Subcutaneous adipose tissue (tissue), 4 donors: ENCODE results near the gene MRNIP. TPM values are rescaled to one million over a fixed set of nuclear protein-coding genes. Genes with fewer than 3 reads are reported as not detected.

Source experiments
- CTCF ChIP-seq: fragments of 450-650 bp; IDR thresholded peaks from one replicate; pipeline ENCODE4 v1.5.1; 2016; ENCODE audit warnings: low read depth, mild to moderate bottlenecking, control low read depth, antibody characterized with exemption, moderate library complexity
- total RNA-seq, 4 donors: library from RNA; depleted of rRNA; stranded (reverse); fragments of >200 nt; gene quantifications; one replicate each; pipeline ENCODE4 v1.1.0, GENCODE V29; 2016

MRNIP gene
- total RNA-seq, 4 donors from 2014 or later, result 14.5 to 46.0 (median 31.0) TPM

DNA sequence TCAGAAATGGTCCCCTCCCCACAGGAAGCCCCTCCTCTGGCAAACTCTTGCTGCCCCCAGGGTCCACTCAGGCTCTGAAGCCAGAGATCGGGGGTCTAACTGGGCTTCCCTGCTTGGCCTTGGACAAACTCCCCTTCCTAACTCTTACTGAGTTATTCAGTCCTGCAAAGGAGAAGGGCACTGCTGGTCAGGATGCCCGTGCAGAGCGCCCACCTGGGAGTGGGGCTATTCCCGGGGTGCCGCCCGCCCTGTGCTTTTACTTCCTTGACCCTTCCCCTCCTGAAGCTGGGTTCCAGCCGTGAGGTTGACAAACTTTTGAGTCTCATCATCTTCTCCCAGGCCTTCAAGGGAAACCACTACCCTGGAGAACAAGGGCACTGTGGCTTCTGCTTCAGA, 44.1 kb upstream of the MRNIP start:
- no peak for TF ChIP-seq CTCF

DNA sequence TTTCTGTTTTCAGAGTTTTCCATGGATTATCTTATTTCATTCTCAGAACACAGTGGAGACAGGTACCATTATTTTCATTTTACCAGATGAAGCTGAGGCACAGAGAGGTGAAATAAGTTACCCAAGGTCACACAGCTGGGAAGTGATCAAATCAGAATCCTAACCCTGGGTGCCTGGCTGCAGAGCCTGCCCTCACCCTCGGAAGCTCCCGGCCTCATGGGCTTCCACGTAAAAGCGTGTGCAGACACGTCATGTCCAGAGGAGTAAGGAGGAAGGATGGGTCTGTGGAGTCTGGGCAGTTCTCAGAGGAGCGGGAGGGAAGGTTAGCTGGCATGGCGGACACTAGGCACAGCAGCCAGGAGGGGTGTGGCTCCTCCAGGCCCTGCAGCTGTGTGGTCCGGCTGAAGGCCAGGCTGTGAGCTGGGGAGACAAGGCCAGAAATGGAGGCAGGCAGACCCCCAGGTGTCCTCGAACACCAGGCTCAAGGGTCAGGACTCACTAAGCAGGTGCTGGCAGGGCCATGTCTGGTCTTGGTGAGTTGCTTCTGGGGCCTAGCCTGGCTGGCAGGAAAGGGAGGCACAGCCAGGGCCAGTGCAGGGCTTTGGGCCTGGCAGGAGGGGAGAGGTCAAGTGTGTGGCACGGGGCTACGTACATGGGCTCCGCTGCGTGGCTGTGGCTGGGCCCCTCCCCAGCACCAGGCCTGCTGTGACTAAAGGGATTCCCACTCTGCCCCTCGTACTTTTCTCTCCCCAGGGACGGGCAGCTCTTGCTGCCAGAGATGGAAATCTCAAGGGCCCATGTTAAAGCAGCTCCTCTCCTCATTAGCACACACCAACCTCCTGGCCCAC, 43.5 kb upstream of the MRNIP start:
- no peak for TF ChIP-seq CTCF

- no peak for TF ChIP-seq CTCF
These were observed 42.8 kb upstream of the MRNIP start for GRCh38 chr5:179901462-179901861.

DNA sequence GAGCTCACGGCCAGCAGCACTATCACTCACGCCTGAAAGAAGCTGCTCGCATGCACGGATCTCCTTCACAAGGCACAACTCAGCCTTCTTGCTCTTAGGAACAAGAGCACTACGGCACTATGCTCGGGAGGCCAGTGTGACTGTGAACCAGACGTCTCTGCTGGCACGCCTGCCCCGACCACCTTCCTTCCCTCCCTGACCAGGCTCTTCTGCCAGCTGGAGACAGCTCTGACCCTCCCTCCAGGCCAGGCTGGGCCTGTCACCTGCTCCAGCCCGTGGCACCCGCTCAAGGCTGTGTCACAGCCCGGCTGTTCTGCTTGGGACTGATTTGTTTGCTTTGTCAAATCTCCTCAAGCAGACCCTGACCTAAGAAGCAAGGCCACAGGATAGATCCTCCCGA, 42.1 kb upstream of the MRNIP start:
- TF ChIP-seq CTCF, result no peak

- TF ChIP-seq CTCF, result no peak
These were observed 41.6 kb upstream of the MRNIP start for GRCh38 chr5:179900206-179900605.

DNA sequence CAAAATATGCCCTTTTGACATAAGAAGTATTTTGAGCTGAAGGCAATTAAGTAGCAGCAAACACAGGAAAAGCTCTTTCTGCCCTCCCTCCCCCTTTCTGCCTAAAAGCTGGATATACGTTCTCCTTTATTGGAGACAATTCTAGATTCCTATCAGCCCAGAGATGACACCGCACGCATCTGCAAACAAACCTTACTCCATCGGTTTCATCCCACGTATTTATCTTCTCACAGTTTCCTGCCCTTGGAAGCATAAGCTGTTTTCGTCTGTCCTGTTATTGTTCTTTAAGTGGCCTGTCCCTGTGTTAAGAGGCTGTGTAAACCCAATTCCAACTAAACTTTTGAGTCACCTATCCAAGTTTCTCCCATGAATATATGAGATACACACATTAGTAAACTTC, 37.2 kb upstream of the MRNIP start:
- no peak for TF ChIP-seq CTCF

- no peak for TF ChIP-seq CTCF
These were observed 35.6 kb upstream of the MRNIP start for GRCh38 chr5:179893958-179894895.
